H1 (cell line): ENCODE data around the gene CTIF.

Experiments
- CBX8 ChIP-seq: fragments of 300-800, 300-1000 bp; sonication (generic); IDR thresholded peaks from 2 replicates; pipeline ENCODE4 v1.7.1; 2016; ENCODE audit warnings: low read depth, low read length, borderline replicate concordance
- CHD2 ChIP-seq: IDR thresholded peaks from 2 replicates; pipeline ENCODE4 v1.6.1; 2012; ENCODE audit warnings: low read length, improper control_type of control experiment
- EZH2 ChIP-seq: fragments of 200-600 bp; sonication (generic); IDR thresholded peaks from 2 replicates; pipeline ENCODE4 v1.7.1; 2012; ENCODE audit warnings: low read depth, mild to moderate bottlenecking, moderate library complexity, low read length, inconsistent platforms; ENCODE audit not compliant: severe bottlenecking
- HDAC2 ChIP-seq, 2 experiments: fragments of 300-600 bp in 1 of 2; sonication (generic) in 1 of 2; IDR thresholded peaks; 2 replicates each; pipeline ENCODE4 v1.6.1; 2011 to 2012; ENCODE audit warnings: low read depth in 2 of 2, low read length in 2 of 2, mild to moderate bottlenecking in 2 of 2, moderate library complexity in 2 of 2, borderline replicate concordance in 1 of 2, inconsistent platforms in 1 of 2
- KDM1A ChIP-seq: fragments of 200-600, 300-600 bp; sonication (generic); IDR thresholded peaks from 2 replicates; pipeline ENCODE4 v1.7.1; 2016; ENCODE audit warnings: mild to moderate bottlenecking, low read length, borderline replicate concordance
- POLR2A ChIP-seq, 2 experiments: IDR thresholded peaks; 1 replicate in 1 of 2; 2 replicates in 1 of 2; pipeline ENCODE4 v1.6.1; 2011; ENCODE audit warnings: low read depth in 2 of 2, low read length in 2 of 2, mild to moderate bottlenecking in 2 of 2; ENCODE audit errors: control extremely low read depth in 1 of 2
- RBBP5 ChIP-seq: IDR thresholded peaks from 2 replicates; pipeline ENCODE4 v1.7.1; 2012; ENCODE audit warnings: low read depth, mild to moderate bottlenecking, inconsistent platforms, low read length, moderate library complexity, borderline replicate concordance
- SRF ChIP-seq: IDR thresholded peaks from 2 replicates; pipeline ENCODE4 v1.6.1; 2011; ENCODE audit warnings: mild to moderate bottlenecking, low read depth, low read length, moderate library complexity
- TAF1 ChIP-seq: IDR thresholded peaks from 2 replicates; pipeline ENCODE4 v1.6.1; 2011; ENCODE audit warnings: mild to moderate bottlenecking, low read depth, low read length
- TCF12 ChIP-seq: IDR thresholded peaks from 2 replicates; pipeline ENCODE4 v1.6.1; 2011; ENCODE audit warnings: low read depth, mild to moderate bottlenecking, low read length
- YY1 ChIP-seq: IDR thresholded peaks from 2 replicates; pipeline ENCODE4 v1.6.1; 2011; ENCODE audit warnings: low read depth, mild to moderate bottlenecking, low read length
- ZNF274 ChIP-seq: IDR thresholded peaks from 2 replicates; pipeline ENCODE4 v1.7.0; 2012; ENCODE audit warnings: low read length, borderline replicate concordance; ENCODE audit errors: extremely low read depth
- TF ChIP-seq, protein P1 (sequence below), 3 experiments: IDR thresholded peaks; 1 replicate in 2 of 3; 2 replicates in 1 of 3; pipeline versions ENCODE4 v1.5.1 to v1.6.1; 2011; ENCODE audit warnings: low read length in 3 of 3, mild to moderate bottlenecking in 3 of 3, inconsistent platforms in 2 of 3, low read depth in 1 of 3, moderate library complexity in 1 of 3; ENCODE audit not compliant: insufficient read depth in 1 of 3; ENCODE audit errors: control extremely low read depth in 1 of 3

DNA sequence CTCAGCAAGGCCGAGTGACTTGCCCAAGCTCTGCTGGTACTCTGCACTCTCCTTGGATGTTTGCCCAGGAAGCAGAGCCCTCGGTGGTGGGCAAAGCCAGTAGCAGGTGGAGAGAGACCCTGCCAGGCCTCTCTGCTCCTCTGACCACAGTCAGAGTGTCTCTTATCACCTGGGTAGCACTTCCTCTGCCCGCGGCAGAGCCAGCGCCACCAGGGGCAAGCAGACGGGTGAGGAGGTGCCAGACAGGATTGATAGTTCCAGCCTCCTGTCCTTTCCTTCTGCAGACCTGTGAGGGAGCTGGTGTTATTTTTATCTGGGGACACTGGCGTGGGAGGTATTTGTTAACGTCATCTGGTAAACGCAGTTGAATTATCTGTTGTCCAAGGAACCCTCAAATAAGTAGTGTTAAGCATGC, 259.0 kb downstream of the CTIF start:
- TF ChIP-seq, protein P1, sequence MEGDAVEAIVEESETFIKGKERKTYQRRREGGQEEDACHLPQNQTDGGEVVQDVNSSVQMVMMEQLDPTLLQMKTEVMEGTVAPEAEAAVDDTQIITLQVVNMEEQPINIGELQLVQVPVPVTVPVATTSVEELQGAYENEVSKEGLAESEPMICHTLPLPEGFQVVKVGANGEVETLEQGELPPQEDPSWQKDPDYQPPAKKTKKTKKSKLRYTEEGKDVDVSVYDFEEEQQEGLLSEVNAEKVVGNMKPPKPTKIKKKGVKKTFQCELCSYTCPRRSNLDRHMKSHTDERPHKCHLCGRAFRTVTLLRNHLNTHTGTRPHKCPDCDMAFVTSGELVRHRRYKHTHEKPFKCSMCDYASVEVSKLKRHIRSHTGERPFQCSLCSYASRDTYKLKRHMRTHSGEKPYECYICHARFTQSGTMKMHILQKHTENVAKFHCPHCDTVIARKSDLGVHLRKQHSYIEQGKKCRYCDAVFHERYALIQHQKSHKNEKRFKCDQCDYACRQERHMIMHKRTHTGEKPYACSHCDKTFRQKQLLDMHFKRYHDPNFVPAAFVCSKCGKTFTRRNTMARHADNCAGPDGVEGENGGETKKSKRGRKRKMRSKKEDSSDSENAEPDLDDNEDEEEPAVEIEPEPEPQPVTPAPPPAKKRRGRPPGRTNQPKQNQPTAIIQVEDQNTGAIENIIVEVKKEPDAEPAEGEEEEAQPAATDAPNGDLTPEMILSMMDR (IDR thresholded peaks at IDR 0.05; ENCODE audit: control extremely low read depth in 1 of 3, insufficient read depth in 1 of 3, low read depth in 1 of 3, low read length in 3 of 3) = no peak
- no peak for TF ChIP-seq SRF
- no peak for TF ChIP-seq POLR2A (IDR thresholded peaks at IDR 0.05; ENCODE audit: control extremely low read depth in 1 of 2, low read depth in 2 of 2, low read length in 2 of 2)
- TF ChIP-seq YY1 = no peak
- TF ChIP-seq TCF12 = no peak
- TF ChIP-seq CHD2 = no peak
- no peak for TF ChIP-seq HDAC2 (IDR thresholded peaks at IDR 0.05; ENCODE audit: borderline replicate concordance in 1 of 2, low read depth in 2 of 2, low read length in 2 of 2)
- no peak for TF ChIP-seq TAF1
- TF ChIP-seq CBX8 = no peak
- no peak for TF ChIP-seq KDM1A
- no peak for TF ChIP-seq ZNF274
- no peak for TF ChIP-seq RBBP5
- no peak for TF ChIP-seq EZH2
